ENCODE data around the gene HMX3. TPM values are rescaled to one million over a fixed set of nuclear protein-coding genes. Genes with fewer than 3 reads are reported as not detected.
A peak's percentile ranks its signal among the peaks of the same experiment; 100 is the strongest.

The HMX3 gene
- total and polyA plus RNA-seq, 8 donors: not detected

DNA sequence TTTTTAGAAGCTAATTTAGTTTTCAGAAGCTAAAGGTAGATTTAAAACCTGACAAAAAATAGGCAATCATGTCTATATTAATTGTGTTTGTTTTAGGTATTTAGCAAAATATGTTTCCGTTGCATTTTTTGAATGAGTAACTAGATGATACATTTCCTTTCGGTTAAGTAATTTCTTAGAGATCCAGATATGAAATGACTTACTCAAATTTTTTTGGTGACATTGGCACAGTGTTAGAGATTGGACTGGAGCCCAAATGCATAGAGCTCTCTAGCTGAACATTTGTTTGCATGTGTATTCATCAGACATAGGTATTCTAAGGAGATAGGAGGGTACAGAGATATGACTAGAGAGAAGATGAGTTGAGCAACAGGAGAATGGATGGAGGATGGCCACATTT lies 20.3 kb downstream of the HMX3 start:
- H3K4me3 ChIP-seq: no peak overlapping the region
- peaks cover 22 to 25% of the 10 kb centered on the region in 2 donors for H3K27me3 ChIP-seq
- H3K36me3 ChIP-seq: peaks cover 3 to 48% of the 10 kb centered on the region in 2 donors
- H3K4me1 ChIP-seq: peaks cover 19 to 48% of the 10 kb centered on the region in 2 donors
- no peaks in the 10 kb centered on the region for H3K9me3 ChIP-seq
- intact Hi-C loops (cut with DNase I): no loop called here
- TF ChIP-seq, protein P1, sequence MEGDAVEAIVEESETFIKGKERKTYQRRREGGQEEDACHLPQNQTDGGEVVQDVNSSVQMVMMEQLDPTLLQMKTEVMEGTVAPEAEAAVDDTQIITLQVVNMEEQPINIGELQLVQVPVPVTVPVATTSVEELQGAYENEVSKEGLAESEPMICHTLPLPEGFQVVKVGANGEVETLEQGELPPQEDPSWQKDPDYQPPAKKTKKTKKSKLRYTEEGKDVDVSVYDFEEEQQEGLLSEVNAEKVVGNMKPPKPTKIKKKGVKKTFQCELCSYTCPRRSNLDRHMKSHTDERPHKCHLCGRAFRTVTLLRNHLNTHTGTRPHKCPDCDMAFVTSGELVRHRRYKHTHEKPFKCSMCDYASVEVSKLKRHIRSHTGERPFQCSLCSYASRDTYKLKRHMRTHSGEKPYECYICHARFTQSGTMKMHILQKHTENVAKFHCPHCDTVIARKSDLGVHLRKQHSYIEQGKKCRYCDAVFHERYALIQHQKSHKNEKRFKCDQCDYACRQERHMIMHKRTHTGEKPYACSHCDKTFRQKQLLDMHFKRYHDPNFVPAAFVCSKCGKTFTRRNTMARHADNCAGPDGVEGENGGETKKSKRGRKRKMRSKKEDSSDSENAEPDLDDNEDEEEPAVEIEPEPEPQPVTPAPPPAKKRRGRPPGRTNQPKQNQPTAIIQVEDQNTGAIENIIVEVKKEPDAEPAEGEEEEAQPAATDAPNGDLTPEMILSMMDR (IDR thresholded peaks at IDR 0.05): no peak
- ATAC-seq (no peak), DNase-seq (no peak)
- H3K27ac ChIP-seq: no peak overlapping the region

DNA sequence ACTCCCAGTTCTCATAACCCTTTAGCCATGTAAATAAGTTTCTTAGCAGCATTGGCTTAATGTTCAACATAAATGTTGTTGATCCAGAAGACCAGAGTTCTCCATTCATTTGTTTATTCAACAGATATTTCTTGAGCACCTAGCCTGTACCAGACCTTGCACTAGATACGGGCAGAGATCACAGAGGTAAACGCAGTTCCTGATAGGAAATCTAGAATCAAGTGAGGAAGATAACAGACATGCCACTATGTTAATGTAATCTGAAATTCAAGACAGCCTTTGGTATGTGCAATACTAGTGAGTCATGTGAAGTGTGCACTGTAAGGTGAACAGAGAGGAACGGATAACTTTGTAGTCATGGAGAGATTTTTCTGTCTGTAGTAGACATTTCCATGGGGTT lies 21.4 kb downstream of the HMX3 start:
- Histone ChIP-seq H3K36me3 (peaks cover 3 to 59% of the 10 kb centered on the region in 2 donors), H3K4me1 (peaks cover 15 to 42% of the 10 kb centered on the region in 2 donors), H3K27me3 (peaks cover 10 to 13% of the 10 kb centered on the region in 2 donors), H3K4me3 (no peak overlapping the region), H3K27ac (no peak overlapping the region), H3K9me3 (no peaks in the 10 kb centered on the region)
- TF ChIP-seq, protein P1 (IDR thresholded peaks at IDR 0.05): no peak
- no peak for DNase-seq
- intact Hi-C loops (cut with DNase I): no loop called here
- no peak for ATAC-seq

DNA sequence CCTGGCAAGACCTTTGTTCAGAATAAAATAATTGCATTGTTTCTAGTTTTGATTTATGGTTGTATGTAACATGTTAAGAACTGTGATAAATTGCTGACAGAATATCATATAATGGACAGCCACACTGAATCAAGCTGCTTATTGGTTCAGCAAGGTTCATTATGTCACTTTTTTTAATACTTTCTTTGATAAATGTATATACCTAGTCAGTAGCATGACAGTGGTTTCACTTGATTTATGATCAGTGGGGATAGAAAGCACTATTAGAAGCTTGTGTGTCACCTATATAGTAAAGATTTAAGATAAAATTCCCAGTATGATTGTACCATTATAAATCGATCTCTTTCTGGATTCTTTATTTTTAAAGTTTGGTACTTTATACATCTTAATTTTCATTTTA lies 22.9 kb downstream of the HMX3 start:
- no peak for DNase-seq
- Histone ChIP-seq H3K4me3 (no peak overlapping the region), H3K4me1 (peaks cover 15 to 42% of the 10 kb centered on the region in 2 donors), H3K9me3 (no peaks in the 10 kb centered on the region), H3K36me3 (peaks cover 5 to 74% of the 10 kb centered on the region in 2 donors), H3K27me3 (no peaks in the 10 kb centered on the region), H3K27ac (no peak overlapping the region)
- TF ChIP-seq, protein P1 (IDR thresholded peaks at IDR 0.05): no peak
- ATAC-seq: no peak
- intact Hi-C loops (cut with DNase I): no loop called here

DNA sequence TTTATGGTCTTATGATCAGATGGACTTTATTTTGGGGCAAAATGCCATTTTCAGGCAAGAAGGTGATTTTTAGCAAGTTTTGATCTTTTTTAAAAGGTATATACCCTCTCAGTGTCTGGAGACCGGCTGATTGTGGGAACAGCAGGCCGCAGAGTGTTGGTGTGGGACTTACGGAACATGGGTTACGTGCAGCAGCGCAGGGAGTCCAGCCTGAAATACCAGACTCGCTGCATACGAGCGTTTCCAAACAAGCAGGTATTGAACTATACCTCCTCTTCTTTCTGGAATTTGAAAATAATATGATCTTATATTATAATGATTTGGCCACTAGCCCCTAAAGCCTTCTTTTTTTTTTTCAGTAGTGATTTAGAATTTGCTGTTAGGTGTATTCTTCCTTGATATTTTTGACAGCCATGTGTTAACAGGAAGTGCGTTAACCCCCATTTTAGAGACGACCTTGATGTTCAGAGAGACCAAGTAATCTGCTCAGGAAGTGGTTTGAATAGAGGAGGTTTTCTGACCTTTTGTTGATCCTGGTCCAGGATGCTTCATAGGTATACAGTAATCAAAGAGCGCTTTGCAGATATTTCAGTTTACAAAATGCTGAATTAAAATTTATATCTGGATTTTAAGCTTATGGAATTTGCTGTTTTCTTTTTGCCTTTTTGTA lies 24.7 kb downstream of the HMX3 start:
- DNase-seq: no peak
- peaks cover 11 to 35% of the 10 kb centered on the region in 2 donors for H3K4me1 ChIP-seq
- H3K27me3 ChIP-seq: no peaks in the 10 kb centered on the region
- no peak overlapping the region for H3K27ac ChIP-seq
- intact Hi-C loops (cut with DNase I): no loop called here
- H3K4me3 ChIP-seq: no peak overlapping the region
- TF ChIP-seq, protein P1 (IDR thresholded peaks at IDR 0.05): no peak
- peaks cover 5 to 89% of the 10 kb centered on the region in 2 donors for H3K36me3 ChIP-seq
- ATAC-seq: no peak
- H3K9me3 ChIP-seq: no peaks in the 10 kb centered on the region

DNA sequence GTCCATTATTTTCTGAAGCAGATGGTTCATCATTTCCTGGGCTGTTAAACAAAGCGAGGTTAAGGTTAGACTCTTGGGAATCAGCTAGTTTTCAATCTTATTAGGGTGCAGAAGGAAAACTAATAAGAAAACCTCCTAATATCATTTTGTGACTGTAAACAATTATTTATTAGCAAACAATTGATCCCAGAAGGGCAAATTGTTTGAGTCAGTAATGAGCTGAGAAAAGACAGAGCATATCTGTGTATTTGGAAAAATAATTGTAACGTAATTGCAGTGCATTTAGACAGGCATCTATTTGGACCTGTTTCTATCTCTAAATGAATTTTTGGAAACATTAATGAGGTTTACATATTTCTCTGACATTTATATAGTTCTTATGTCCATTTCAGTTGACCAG lies 28.5 kb downstream of the HMX3 start:
- TF ChIP-seq, protein P1 (IDR thresholded peaks at IDR 0.05): no peak
- H3K4me1 ChIP-seq: peaks cover 0 to 2% of the 10 kb centered on the region in 2 donors
- DNase-seq (peak in 1 of 4 donors; percentile 45), ATAC-seq (no peak)
- no peaks in the 10 kb centered on the region for H3K9me3 ChIP-seq
- intact Hi-C loops (cut with DNase I): no loop called here
- no peak overlapping the region for H3K4me3 ChIP-seq
- no peak overlapping the region for H3K27ac ChIP-seq
- no peaks in the 10 kb centered on the region for H3K27me3 ChIP-seq
- peaks cover 5 to 86% of the 10 kb centered on the region in 2 donors for H3K36me3 ChIP-seq

Measured in left lung (tissue), 10 donors.